ENCODE measurements around the gene WIPF2. TPM values are rescaled to one million over a fixed set of nuclear protein-coding genes. Genes with fewer than 3 reads are reported as not detected.

Gene WIPF2
- total RNA-seq, 1 experiment from 2014 or later: 23.0 TPM

- ChIA-PET CTCF (interaction anchor here (0.7 to 2.3 kb wide), 2 partner anchors 41 to 132 kb away, joined by 5 to 12 read pairs; no protein-coding TSS in a partner anchor), POLR2A (interaction anchor here (0.7 kb wide), 1 partner anchor 1777 kb away, joined by 5 read pairs; no protein-coding TSS in a partner anchor)
- no peak for ATAC-seq
- H3K27ac Mint-ChIP-seq: peak overlapping the region; percentile 64; the same call in 1 of the 2 replicates
- no peaks in the 10 kb centered on the region for H3K9me3 Mint-ChIP-seq
- H3K4me3 Mint-ChIP-seq: no peak overlapping the region; the same call in 1 of the 2 replicates
- peaks cover 19% of the 10 kb centered on the region for H3K27me3 Mint-ChIP-seq (ENCODE audit: low read depth)
- no peaks in the 10 kb centered on the region for H3K36me3 Mint-ChIP-seq
- DNase-seq (ENCODE audit: low spot score): peak; percentile 5
- H3K4me1 Mint-ChIP-seq: peaks cover 67% of the 10 kb centered on the region
- TF ChIP-seq ZNF425 (CRISPR knock-in tag; conservative IDR thresholded peaks at IDR 0.05): no peak
- TF ChIP-seq HMGA2 (CRISPR knock-in tag; IDR thresholded peaks at IDR 0.05): no peak
- TF ChIP-seq GRHL2 (CRISPR knock-in tag; IDR thresholded peaks at IDR 0.05; ENCODE audit: insufficient replicate concordance, severe bottlenecking): no peak
Observed at GRCh38 chr17:40313668-40314583, 94.8 kb downstream of the WIPF2 start.

GRCh38 chr17:40314584-40314956, 95.5 kb downstream of the WIPF2 start:
- ATAC-seq: no peak
- no peaks in the 10 kb centered on the region for H3K36me3 Mint-ChIP-seq
- TF ChIP-seq E2F1 (CRISPR knock-in tag; IDR thresholded peaks at IDR 0.05): no peak
- TF ChIP-seq ATF3 (CRISPR knock-in tag; conservative IDR thresholded peaks at IDR 0.05): no peak
- TF ChIP-seq GRHL2 (CRISPR knock-in tag; IDR thresholded peaks at IDR 0.05; ENCODE audit: insufficient replicate concordance, severe bottlenecking): no peak
- no peak for TF ChIP-seq ZNF232 (CRISPR knock-in tag; IDR thresholded peaks at IDR 0.05)
- no peak for TF ChIP-seq NFATC4 (CRISPR knock-in tag; IDR thresholded peaks at IDR 0.05)
- TF ChIP-seq PREB (CRISPR knock-in tag; IDR thresholded peaks at IDR 0.05; ENCODE audit: borderline replicate concordance): no peak
- TF ChIP-seq NR2C2 (CRISPR knock-in tag; IDR thresholded peaks at IDR 0.05): no peak
- TF ChIP-seq ZNF317 (CRISPR knock-in tag; IDR thresholded peaks at IDR 0.05; ENCODE audit: borderline replicate concordance, low read depth): no peak
- TF ChIP-seq PRRX2 (CRISPR knock-in tag; IDR thresholded peaks at IDR 0.05): no peak
- no peak for TF ChIP-seq ETV6 (CRISPR knock-in tag; IDR thresholded peaks at IDR 0.05)
- H3K9me3 Mint-ChIP-seq: no peaks in the 10 kb centered on the region
- CTCF ChIA-PET: interaction anchor here (2.3 to 3.5 kb wide), 2 partner anchors 39 to 40 kb away, joined by 12 to 106 read pairs; no protein-coding TSS in a partner anchor
- no peak overlapping the region for H3K27ac Mint-ChIP-seq
- peaks cover 22% of the 10 kb centered on the region for H3K27me3 Mint-ChIP-seq (ENCODE audit: low read depth)
- POLR2A ChIA-PET: no interaction called here
- peaks cover 69% of the 10 kb centered on the region for H3K4me1 Mint-ChIP-seq
- H3K4me3 Mint-ChIP-seq: no peak overlapping the region
- DNase-seq (ENCODE audit: low spot score): peak; percentile 4

GRCh38 chr17:40315206-40315605, 96.1 kb downstream of the WIPF2 start:
- ATAC-seq: no peak
- Mint-ChIP-seq H3K9me3 (no peaks in the 10 kb centered on the region), H3K27ac (no peak overlapping the region), H3K27me3 (ENCODE audit: low read depth) (peaks cover 22% of the 10 kb centered on the region), H3K4me1 (peaks cover 69% of the 10 kb centered on the region), H3K4me3 (no peak overlapping the region), H3K36me3 (no peaks in the 10 kb centered on the region)
- ChIA-PET CTCF (interaction anchor here (1.4 to 3.5 kb wide), 6 partner anchors 8 to 96 kb away, joined by 5 to 117 read pairs (median 43); partner anchors contain the start of genes RARA and WIPF2), POLR2A (interaction anchor here (0.9 kb wide), 1 partner anchor 8 kb away, joined by 3 read pairs; no protein-coding TSS in a partner anchor)
- DNase-seq (ENCODE audit: low spot score): peak; percentile 7
- TF ChIP-seq NR1H2 (CRISPR knock-in tag; IDR thresholded peaks at IDR 0.05) (no peak), FOXP4 (CRISPR knock-in tag; IDR thresholded peaks at IDR 0.05) (no peak), JAZF1 (CRISPR knock-in tag; IDR thresholded peaks at IDR 0.05) (no peak), NFYB (CRISPR knock-in tag; conservative IDR thresholded peaks at IDR 0.05; ENCODE audit: low read depth) (no peak), ZNF532 (CRISPR knock-in tag; IDR thresholded peaks at IDR 0.05; ENCODE audit: borderline replicate concordance) (no peak), GABPB1 (CRISPR knock-in tag; IDR thresholded peaks at IDR 0.05) (no peak)

Measured in WTC11 (cell line).